ENCODE measurements around the gene ST7. TPM values are rescaled to one million over a fixed set of nuclear protein-coding genes. Genes with fewer than 3 reads are reported as not detected.
"Not testable (repeated sequence)": the region's sequence is repeated elsewhere in the genome, so short reads cannot be mapped to it uniquely, and the experiment has no call there.

The ST7 gene
- polyA plus RNA-seq, 1 donor (not counting 4 experiments of a cell fraction or from before 2014, with no cell fraction given): 16.9 TPM

DNA sequence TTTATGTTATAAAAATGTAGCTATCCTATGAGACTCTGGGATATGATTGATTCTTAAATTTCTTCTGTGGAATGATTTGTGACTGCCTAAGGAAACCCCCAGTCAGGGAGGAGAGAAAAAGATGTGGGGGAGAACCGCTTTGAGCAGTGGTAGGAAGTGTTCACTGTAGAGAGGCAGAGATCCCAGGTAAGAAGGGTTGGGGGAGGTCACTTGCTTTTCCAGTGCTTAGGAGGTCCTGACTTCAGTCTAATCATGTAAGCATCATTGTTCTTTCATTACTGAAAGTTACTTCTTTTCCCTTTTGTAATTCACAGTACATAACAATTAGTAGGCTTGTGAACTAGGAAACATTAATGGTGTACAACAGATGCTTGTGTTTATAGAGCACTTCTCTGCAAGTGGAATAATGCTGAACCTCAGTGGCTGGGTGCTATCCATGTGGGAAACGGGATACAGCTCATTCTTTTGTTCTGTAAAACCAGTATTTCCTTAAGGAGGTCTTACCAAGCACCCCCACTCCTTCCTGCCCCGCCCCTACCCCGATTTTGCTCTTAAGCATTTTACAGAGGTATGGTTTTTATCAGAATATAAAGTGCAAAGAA, 165.4 kb downstream of the ST7 start:
- no peak overlapping the region for H2AFZ ChIP-seq (ENCODE audit: control insufficient read depth, low read length)
- H3K9me1 ChIP-seq (ENCODE audit: control insufficient read depth, extremely low read depth, insufficient read depth, low read length): no peaks in the 10 kb centered on the region
- FAIRE-seq (no peak), DNase-seq (ENCODE audit: low read depth, low spot score) (no peak)
- dilution Hi-C loops (cut with MboI; ENCODE audit: extremely low pct_ligation_motif_present, low sequenced_read_pairs): no loop called here
- H3K9ac ChIP-seq (ENCODE audit: control insufficient read depth, extremely low read depth, insufficient read depth, low read length): no peak overlapping the region
- no peaks in the 10 kb centered on the region for H3K27me3 ChIP-seq (ENCODE audit: control insufficient read depth, extremely low read depth, insufficient read depth, low read length)
- no peak overlapping the region for H3K4me2 ChIP-seq (ENCODE audit: control insufficient read depth, extremely low read depth, insufficient read depth, low read depth, low read length)
- H3K79me2 ChIP-seq (ENCODE audit: control insufficient read depth, insufficient read depth, low read length): no peaks in the 10 kb centered on the region
- no peak overlapping the region for H3K27ac ChIP-seq (ENCODE audit: control insufficient read depth, insufficient read depth, low read length)
- H3K36me3 ChIP-seq (ENCODE audit: control insufficient read depth in 2 of 2, extremely low read depth in 1 of 2, insufficient read depth in 2 of 2, low read length in 2 of 2): no peaks in the 10 kb centered on the region
- H3K4me1 ChIP-seq (ENCODE audit: control insufficient read depth, extremely low read depth, insufficient read depth, low read length): no peaks in the 10 kb centered on the region
- no peaks in the 10 kb centered on the region for H3K9me3 ChIP-seq (ENCODE audit: control insufficient read depth, low read depth, low read length)
- TF ChIP-seq, protein P1, sequence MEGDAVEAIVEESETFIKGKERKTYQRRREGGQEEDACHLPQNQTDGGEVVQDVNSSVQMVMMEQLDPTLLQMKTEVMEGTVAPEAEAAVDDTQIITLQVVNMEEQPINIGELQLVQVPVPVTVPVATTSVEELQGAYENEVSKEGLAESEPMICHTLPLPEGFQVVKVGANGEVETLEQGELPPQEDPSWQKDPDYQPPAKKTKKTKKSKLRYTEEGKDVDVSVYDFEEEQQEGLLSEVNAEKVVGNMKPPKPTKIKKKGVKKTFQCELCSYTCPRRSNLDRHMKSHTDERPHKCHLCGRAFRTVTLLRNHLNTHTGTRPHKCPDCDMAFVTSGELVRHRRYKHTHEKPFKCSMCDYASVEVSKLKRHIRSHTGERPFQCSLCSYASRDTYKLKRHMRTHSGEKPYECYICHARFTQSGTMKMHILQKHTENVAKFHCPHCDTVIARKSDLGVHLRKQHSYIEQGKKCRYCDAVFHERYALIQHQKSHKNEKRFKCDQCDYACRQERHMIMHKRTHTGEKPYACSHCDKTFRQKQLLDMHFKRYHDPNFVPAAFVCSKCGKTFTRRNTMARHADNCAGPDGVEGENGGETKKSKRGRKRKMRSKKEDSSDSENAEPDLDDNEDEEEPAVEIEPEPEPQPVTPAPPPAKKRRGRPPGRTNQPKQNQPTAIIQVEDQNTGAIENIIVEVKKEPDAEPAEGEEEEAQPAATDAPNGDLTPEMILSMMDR (optimal IDR thresholded peaks at IDR 0.05 in 1 of 3, IDR thresholded peaks at IDR 0.05 in 1 of 3, conservative IDR thresholded peaks at IDR 0.05 in 1 of 3; ENCODE audit: extremely low read depth in 1 of 3, insufficient read depth in 2 of 3, low read length in 3 of 3): no peak
- TF ChIP-seq EZH2 (IDR thresholded peaks at IDR 0.05; ENCODE audit: low read length): no peak
- H3K4me3 ChIP-seq (ENCODE audit: control insufficient read depth in 2 of 3, extremely low read depth in 1 of 3, insufficient read depth in 2 of 3, low read depth in 1 of 3, low read length in 3 of 3): no peak overlapping the region
- H4K20me1 ChIP-seq (ENCODE audit: control insufficient read depth, extremely low read depth, insufficient read depth, low read length): no peaks in the 10 kb centered on the region

DNA sequence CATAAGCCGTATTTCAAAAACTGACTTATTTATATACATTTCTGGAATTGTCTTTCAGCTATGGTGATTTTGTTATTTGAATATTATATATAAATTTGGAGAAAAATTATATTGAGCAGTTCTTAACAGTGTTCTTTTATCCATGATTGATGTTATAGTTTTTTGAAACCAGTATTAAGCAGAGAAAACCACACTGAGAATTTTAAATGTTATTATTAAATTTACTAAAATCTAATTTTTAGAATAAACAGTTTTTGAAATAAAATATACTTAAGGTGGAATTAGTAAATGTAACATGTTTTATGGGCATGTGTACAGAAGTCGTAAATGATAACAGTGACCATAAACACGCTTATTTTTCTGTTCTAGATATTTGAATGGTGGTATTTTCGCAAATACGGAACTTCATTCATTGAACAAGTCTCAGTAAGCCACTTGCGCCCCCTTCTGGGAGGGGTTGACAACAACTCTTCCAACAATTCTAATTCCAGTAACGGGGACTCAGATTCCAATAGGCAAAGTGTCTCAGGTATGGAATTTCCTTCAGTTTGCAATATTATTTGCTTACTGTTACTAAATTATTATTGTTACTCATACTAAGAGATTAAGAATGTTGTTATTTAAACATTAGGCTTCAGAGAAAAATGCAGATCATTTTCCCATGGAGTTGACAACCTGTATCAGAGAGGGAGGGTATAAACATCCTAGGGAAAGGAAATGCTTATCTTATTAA, 166.1 kb downstream of the ST7 start:
- H3K4me3 ChIP-seq (ENCODE audit: control insufficient read depth in 2 of 3, extremely low read depth in 1 of 3, insufficient read depth in 2 of 3, low read depth in 1 of 3, low read length in 3 of 3): no peak overlapping the region
- H3K9me3 ChIP-seq (ENCODE audit: control insufficient read depth, low read depth, low read length): no peaks in the 10 kb centered on the region
- H3K4me2 ChIP-seq (ENCODE audit: control insufficient read depth, extremely low read depth, insufficient read depth, low read depth, low read length): no peak overlapping the region
- H3K27me3 ChIP-seq (ENCODE audit: control insufficient read depth, extremely low read depth, insufficient read depth, low read length): no peaks in the 10 kb centered on the region
- DNase-seq (ENCODE audit: low read depth, low spot score) (peak; percentile 21), FAIRE-seq (peak; percentile 76)
- TF ChIP-seq, protein P1 (optimal IDR thresholded peaks at IDR 0.05 in 1 of 3, IDR thresholded peaks at IDR 0.05 in 1 of 3, conservative IDR thresholded peaks at IDR 0.05 in 1 of 3; ENCODE audit: extremely low read depth in 1 of 3, insufficient read depth in 2 of 3, low read length in 3 of 3): peak; percentile 75 to 80 (median 79)
- no peak for TF ChIP-seq EZH2 (IDR thresholded peaks at IDR 0.05; ENCODE audit: low read length)
- H4K20me1 ChIP-seq (ENCODE audit: control insufficient read depth, extremely low read depth, insufficient read depth, low read length): no peaks in the 10 kb centered on the region
- H3K36me3 ChIP-seq (ENCODE audit: control insufficient read depth in 2 of 2, extremely low read depth in 1 of 2, insufficient read depth in 2 of 2, low read length in 2 of 2): no peaks in the 10 kb centered on the region
- peaks cover under 1% of the 10 kb centered on the region for H3K4me1 ChIP-seq (ENCODE audit: control insufficient read depth, extremely low read depth, insufficient read depth, low read length)
- dilution Hi-C loops (cut with MboI; ENCODE audit: extremely low pct_ligation_motif_present, low sequenced_read_pairs): no loop called here
- H3K79me2 ChIP-seq (ENCODE audit: control insufficient read depth, insufficient read depth, low read length): no peaks in the 10 kb centered on the region
- no peak overlapping the region for H2AFZ ChIP-seq (ENCODE audit: control insufficient read depth, low read length)
- no peak overlapping the region for H3K27ac ChIP-seq (ENCODE audit: control insufficient read depth, insufficient read depth, low read length)
- no peak overlapping the region for H3K9ac ChIP-seq (ENCODE audit: control insufficient read depth, extremely low read depth, insufficient read depth, low read length)
- H3K9me1 ChIP-seq (ENCODE audit: control insufficient read depth, extremely low read depth, insufficient read depth, low read length): no peaks in the 10 kb centered on the region

DNA sequence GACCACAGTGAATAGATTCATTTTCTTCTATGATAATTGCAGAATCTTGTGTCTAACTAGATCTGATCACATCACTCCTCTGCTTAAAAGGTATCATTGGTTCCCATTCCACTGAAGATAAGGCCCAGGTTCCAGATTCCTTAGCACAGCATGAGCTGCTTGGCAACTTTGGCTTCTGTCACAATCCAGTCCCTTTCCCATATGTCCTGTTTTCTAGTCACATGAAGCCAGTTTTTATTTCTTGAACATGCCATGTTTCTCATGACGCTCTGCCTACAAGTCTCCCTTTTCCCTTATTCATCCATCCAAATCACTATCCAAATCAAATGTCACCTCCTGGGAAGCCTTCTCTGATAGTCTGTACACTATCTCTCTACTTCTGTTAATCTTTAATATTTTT, 167.0 kb downstream of the ST7 start:
- H3K79me2 ChIP-seq (ENCODE audit: control insufficient read depth, insufficient read depth, low read length); H3K27me3 ChIP-seq (ENCODE audit: control insufficient read depth, extremely low read depth, insufficient read depth, low read length); DNase-seq (ENCODE audit: low read depth, low spot score); H3K9ac ChIP-seq (ENCODE audit: control insufficient read depth, extremely low read depth, insufficient read depth, low read length); H3K27ac ChIP-seq (ENCODE audit: control insufficient read depth, insufficient read depth, low read length); H2AFZ ChIP-seq (ENCODE audit: control insufficient read depth, low read length); H4K20me1 ChIP-seq (ENCODE audit: control insufficient read depth, extremely low read depth, insufficient read depth, low read length); H3K4me2 ChIP-seq (ENCODE audit: control insufficient read depth, extremely low read depth, insufficient read depth, low read depth, low read length); H3K9me3 ChIP-seq (ENCODE audit: control insufficient read depth, low read depth, low read length); dilution Hi-C loops (cut with MboI; ENCODE audit: extremely low pct_ligation_motif_present, low sequenced_read_pairs); H3K9me1 ChIP-seq (ENCODE audit: control insufficient read depth, extremely low read depth, insufficient read depth, low read length); H3K4me3 ChIP-seq (ENCODE audit: control insufficient read depth in 2 of 3, extremely low read depth in 1 of 3, insufficient read depth in 2 of 3, low read depth in 1 of 3, low read length in 3 of 3); H3K4me1 ChIP-seq (ENCODE audit: control insufficient read depth, extremely low read depth, insufficient read depth, low read length); H3K36me3 ChIP-seq (ENCODE audit: control insufficient read depth in 2 of 2, extremely low read depth in 1 of 2, insufficient read depth in 2 of 2, low read length in 2 of 2): not testable (repeated sequence)
- peak; percentile 71 for FAIRE-seq
